Thymus (tissue), 11 donors: ENCODE results near the gene SSBP2. TPM values are rescaled to one million over a fixed set of nuclear protein-coding genes. Genes with fewer than 3 reads are reported as not detected.
"Not testable (repeated sequence)": the region's sequence is repeated elsewhere in the genome, so short reads cannot be mapped to it uniquely, and the experiment has no call there.

ENCODE experiments used
- DNase-seq, 9 donors: peaks; one replicate each; pipeline ENCODE4 v3.0.0-alpha.2; 2013; ENCODE audit warnings: low spot score in 9 of 9, low read depth in 6 of 9, missing footprints in 1 of 9
- H3K27ac ChIP-seq, 2 donors: one replicate each; pipeline ENCODE4 v1.5.1; 2013; ENCODE audit warnings: control low read depth in 1 of 2, low read depth in 1 of 2, low read length in 1 of 2, mild to moderate bottlenecking in 1 of 2, moderate library complexity in 1 of 2
- H3K27me3 ChIP-seq, 2 donors: one replicate each; pipeline ENCODE4 v1.5.1; 2013; ENCODE audit warnings: low read length in 1 of 2; ENCODE audit not compliant: control insufficient read depth in 2 of 2, insufficient read depth in 1 of 2
- H3K36me3 ChIP-seq, 2 donors: one replicate each; pipeline ENCODE4 v1.5.1; 2013; ENCODE audit warnings: low read length in 1 of 2, mild to moderate bottlenecking in 1 of 2, moderate library complexity in 1 of 2; ENCODE audit not compliant: control insufficient read depth in 2 of 2, insufficient read depth in 2 of 2
- H3K4me1 ChIP-seq, 2 donors: one replicate each; pipeline ENCODE4 v1.5.1; 2013; ENCODE audit warnings: low read length in 2 of 2; ENCODE audit not compliant: control insufficient read depth in 2 of 2, insufficient read depth in 2 of 2
- H3K4me3 ChIP-seq, 2 donors: one replicate each; pipeline ENCODE4 v1.5.1; 2013; ENCODE audit warnings: low read length in 2 of 2, control low read depth in 1 of 2, mild to moderate bottlenecking in 1 of 2
- H3K9me3 ChIP-seq, 2 donors: one replicate each; pipeline ENCODE4 v1.5.1; 2013; ENCODE audit warnings: low read length in 1 of 2, mild to moderate bottlenecking in 1 of 2; ENCODE audit not compliant: control insufficient read depth in 2 of 2, insufficient read depth in 1 of 2
- WGBS: extraction: QIAGEN DNeasy Blood & Tissue Kit; methylation state at CpG from one replicate; pipeline ENCODE4 v1.1.7; 2013; 5-methylcytosine and 5-hydroxymethylcytosine counted together
- polyA plus RNA-seq: library from polyadenylated mRNA; stranded (reverse); fragments of 200-250 nt; gene quantifications from one replicate; pipeline ENCODE4 v1.2.3, GENCODE V29; 2013
- total RNA-seq: library from RNA; stranded (reverse); fragments of 120-200 nt; gene quantifications from one replicate; pipeline ENCODE4 v1.2.4, GENCODE V29; 2013
- donor health status: healthy.

Gene SSBP2
- total and polyA plus RNA-seq, 2 donors, result 61.1 to 125 TPM

DNA sequence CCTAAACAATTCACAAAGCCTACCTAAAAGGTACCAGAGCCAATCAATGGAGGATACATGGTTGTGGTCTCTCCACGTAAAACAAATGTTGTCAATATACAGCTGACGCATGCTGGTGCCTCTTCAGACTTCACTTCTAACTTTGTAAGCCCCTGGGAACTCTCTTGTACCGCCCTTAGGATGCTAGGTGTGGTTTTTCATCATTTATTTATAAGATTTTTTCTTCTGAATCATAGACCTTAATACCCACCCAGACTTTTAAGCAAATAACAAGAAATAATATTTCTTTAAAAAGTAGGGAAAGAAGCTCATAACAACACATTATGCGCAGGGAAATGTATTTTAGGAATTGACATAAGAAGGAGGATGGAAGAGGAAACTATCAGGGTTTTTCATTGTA, 33.0 kb downstream of the SSBP2 start:
- Histone ChIP-seq H3K4me1 (peaks cover 22 to 24% of the 10 kb centered on the region in 2 donors), H3K27me3 (no peaks in the 10 kb centered on the region), H3K27ac (peak overlapping the region in 1 of 2 donors; percentile 4), H3K9me3 (no peaks in the 10 kb centered on the region), H3K36me3 (peaks cover 0 to 15% of the 10 kb centered on the region in 2 donors), H3K4me3 (no peak overlapping the region)
- 93% methylated on average over 4 of the region's 4 CpGs for WGBS
- DNase-seq, result no peak

DNA sequence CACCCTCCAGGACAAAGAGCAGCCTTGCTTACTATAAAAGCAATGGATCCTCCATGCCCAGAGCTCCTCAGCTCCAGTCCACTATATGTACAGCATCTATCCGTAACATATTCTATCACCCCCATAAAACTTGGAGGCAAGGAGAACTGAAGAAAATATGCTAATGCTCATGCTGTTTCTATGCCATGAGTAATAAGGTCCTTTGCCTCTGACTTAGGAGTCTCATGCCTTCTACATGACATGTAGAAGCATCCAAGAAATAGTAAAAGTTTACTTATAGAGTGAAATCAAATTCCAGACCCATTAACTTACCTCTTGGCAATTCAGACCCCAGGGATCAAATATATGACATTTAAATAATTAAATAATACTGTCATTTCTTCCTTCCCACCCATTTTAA, 33.7 kb downstream of the SSBP2 start:
- Histone ChIP-seq H3K4me3 (no peak overlapping the region), H3K4me1 (peaks cover 22 to 24% of the 10 kb centered on the region in 2 donors), H3K27me3 (no peaks in the 10 kb centered on the region), H3K36me3 (peaks cover 0 to 15% of the 10 kb centered on the region in 2 donors), H3K9me3 (no peaks in the 10 kb centered on the region), H3K27ac (no peak overlapping the region)
- 100% methylated on average over 1 of the region's 1 CpG for WGBS
- DNase-seq, result no peak

DNA sequence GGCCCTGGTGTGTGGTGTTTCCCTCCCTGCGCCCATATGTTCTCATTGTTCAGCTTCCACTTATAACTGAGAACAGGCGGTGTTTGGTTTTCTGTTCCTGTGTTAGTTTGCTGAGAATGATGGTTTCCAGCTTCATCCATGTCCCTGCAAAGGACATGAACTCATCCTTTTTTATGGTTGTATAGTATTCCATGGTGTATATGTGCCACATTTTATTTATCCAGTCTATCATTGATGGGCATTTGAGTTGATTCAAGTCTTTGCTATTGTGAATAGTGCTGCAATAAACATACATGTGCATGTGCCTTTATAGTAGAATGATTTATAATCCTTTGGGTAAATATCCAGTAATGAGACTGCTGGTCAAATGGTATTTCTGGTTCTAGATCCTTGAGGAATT, 36.8 kb downstream of the SSBP2 start:
- DNase-seq, H3K27me3 ChIP-seq, H3K4me3 ChIP-seq, H3K27ac ChIP-seq, H3K9me3 ChIP-seq: not testable (repeated sequence)
- peaks cover 0 to 13% of the 10 kb centered on the region in 2 donors for H3K36me3 ChIP-seq
- H3K4me1 ChIP-seq, result peaks cover 5 to 12% of the 10 kb centered on the region in 2 donors
- whole genome bisulfite sequencing, result 72% methylated on average over 2 of the region's 2 CpGs

DNA sequence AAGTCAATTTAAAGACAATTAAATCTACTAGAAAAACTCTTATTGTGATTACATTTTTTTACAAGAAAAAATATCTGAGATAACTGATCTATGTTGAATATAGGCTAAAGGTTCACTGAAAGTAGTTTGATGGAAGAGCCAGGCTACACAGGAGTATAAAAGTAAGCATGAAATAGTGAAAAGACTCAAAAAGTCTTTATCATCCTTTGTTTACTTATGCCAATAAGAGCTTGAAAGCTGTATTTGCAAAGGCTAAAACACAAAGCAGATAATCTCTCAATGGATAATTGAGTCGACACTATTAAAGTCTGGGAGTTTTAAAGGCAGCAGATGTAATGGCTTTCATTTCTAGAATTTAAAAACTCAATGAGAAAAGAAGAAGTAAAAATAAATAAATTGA, 42.0 kb downstream of the SSBP2 start:
- H3K27me3 ChIP-seq, result no peaks in the 10 kb centered on the region
- WGBS, result 98% methylated on average over 1 of the region's 1 CpG
- no peak overlapping the region for H3K27ac ChIP-seq
- H3K9me3 ChIP-seq, result no peaks in the 10 kb centered on the region
- H3K4me1 ChIP-seq, result no peaks in the 10 kb centered on the region
- DNase-seq, result no peak
- H3K4me3 ChIP-seq, result no peak overlapping the region
- peaks cover 0 to 28% of the 10 kb centered on the region in 2 donors for H3K36me3 ChIP-seq

DNA sequence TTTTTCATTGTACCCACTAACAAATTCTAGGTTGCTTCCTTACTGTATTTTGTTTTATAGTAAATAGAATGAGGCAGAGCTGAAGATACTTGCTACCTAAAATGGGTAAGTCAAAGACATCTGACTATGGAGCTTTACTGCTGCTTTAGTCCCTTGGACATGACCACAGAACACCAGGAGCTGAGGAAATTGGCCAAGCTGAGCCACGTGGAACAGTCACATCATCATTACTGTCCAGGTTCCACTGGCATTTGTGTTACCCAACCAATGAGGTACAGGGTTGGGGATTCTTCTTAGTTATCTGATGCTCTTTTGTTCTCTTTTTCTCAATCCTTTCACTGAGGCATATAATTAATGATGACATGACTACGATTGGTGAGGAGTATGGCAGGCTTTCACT, 47.1 kb downstream of the SSBP2 start:
- no peak overlapping the region for H3K4me3 ChIP-seq
- no peaks in the 10 kb centered on the region for H3K27me3 ChIP-seq
- no peak for DNase-seq
- 96% methylated on average over 2 of the region's 2 CpGs for WGBS
- no peak overlapping the region for H3K27ac ChIP-seq
- peaks cover 10 to 42% of the 10 kb centered on the region in 2 donors for H3K36me3 ChIP-seq
- H3K9me3 ChIP-seq, result peaks cover 1 to 4% of the 10 kb centered on the region in 2 donors
- no peaks in the 10 kb centered on the region for H3K4me1 ChIP-seq

DNA sequence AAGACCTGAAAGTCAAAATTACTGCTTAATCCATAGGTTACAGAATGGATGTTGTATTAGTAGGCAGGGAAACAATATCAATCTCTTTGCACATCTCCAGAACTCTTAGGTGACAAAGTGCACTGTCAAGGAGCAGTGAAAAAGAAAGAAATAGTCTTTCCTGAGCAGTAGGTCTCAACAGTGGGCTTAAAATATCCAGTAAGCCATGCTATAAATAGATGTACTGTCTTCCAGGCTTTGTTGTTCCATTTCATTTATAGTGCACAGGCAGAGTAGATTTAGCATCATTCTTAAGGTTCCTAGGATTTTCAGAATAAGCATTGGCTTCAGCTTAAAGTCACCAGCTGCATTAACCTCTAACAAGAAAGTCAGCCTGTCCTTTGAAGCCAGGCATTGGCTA, 50.7 kb downstream of the SSBP2 start:
- H3K36me3 ChIP-seq, result peaks cover 10 to 34% of the 10 kb centered on the region in 2 donors
- no peak for DNase-seq
- no peaks in the 10 kb centered on the region for H3K4me1 ChIP-seq
- H3K27ac ChIP-seq, result no peak overlapping the region
- no peak overlapping the region for H3K4me3 ChIP-seq
- no peaks in the 10 kb centered on the region for H3K27me3 ChIP-seq
- peaks cover 1 to 4% of the 10 kb centered on the region in 2 donors for H3K9me3 ChIP-seq

DNA sequence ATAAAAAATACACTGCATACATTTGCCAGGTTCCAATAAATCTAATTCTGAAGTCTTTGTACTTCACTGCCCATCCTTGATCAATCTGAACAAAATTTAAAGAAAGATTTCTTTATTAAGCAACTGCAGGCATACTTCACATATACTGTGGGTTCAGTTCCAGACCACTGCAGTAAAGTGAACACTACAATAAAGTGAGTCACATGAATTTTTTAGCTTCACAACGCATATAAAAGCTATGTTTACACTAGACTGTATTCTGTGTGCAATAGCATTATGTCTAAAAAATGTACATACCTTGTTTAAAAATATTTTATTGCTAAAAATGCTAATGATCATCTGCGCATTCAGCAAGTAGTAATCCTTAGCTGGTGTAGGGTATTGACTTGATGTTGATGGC, 52.1 kb downstream of the SSBP2 start:
- Histone ChIP-seq H3K27ac (no peak overlapping the region), H3K27me3 (no peaks in the 10 kb centered on the region), H3K36me3 (peaks cover 10 to 42% of the 10 kb centered on the region in 2 donors), H3K4me1 (peaks cover 0 to 3% of the 10 kb centered on the region in 2 donors), H3K4me3 (no peak overlapping the region), H3K9me3 (peaks cover 1 to 4% of the 10 kb centered on the region in 2 donors)
- no peak for DNase-seq
- WGBS, result 98% methylated on average over 2 of the region's 2 CpGs

DNA sequence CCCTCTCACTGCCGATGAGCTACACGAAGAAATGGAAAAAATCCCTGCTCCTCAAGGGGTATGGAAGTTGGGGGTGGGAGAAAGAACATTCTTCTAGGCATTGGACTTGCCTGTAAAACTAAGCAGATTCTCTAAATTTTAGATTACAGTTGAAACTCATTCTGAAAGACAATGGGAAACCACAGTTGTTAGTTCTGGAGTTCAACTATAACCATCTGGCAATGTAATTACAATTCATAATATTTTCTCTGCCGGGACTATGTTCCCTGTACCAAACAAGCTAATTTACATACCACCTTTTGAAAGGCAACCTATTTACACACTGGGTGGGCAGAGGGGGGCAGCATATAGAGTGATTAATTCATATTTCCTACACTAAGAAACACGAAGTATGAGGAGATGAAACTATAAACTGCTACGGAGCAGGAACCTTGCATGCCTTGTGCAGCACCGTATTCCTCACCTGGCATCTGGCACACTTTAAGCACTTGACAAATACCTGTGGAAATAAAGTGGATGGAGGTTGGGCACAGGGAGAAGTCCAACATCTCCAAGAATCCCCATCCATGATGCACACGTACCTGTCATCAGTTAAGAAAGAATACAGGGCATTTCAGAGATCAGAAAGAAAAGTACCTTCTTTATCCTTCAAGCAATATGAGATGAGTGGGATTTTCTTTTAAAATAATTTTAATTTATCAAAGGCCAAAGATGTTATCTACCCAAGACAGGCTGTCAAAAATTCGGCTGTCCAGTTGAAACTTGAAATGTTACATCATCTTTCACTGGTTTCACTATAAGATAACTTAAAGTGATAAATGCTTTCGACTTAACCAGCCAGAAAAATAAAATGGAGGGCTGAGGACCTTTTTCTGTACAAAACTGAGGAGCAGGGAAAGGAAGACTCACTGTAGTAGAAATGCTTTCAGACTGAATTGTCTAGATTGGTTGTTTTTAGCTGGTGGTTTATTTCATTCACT, 54.2 kb downstream of the SSBP2 start:
- Histone ChIP-seq H3K36me3 (peaks cover 10 to 44% of the 10 kb centered on the region in 2 donors), H3K4me1 (peaks cover 0 to 3% of the 10 kb centered on the region in 2 donors), H3K9me3 (peaks cover 1 to 4% of the 10 kb centered on the region in 2 donors), H3K27ac (no peak overlapping the region), H3K4me3 (no peak overlapping the region), H3K27me3 (no peaks in the 10 kb centered on the region)
- 89% methylated on average over 9 of the region's 9 CpGs for WGBS
- DNase-seq, result no peak

DNA sequence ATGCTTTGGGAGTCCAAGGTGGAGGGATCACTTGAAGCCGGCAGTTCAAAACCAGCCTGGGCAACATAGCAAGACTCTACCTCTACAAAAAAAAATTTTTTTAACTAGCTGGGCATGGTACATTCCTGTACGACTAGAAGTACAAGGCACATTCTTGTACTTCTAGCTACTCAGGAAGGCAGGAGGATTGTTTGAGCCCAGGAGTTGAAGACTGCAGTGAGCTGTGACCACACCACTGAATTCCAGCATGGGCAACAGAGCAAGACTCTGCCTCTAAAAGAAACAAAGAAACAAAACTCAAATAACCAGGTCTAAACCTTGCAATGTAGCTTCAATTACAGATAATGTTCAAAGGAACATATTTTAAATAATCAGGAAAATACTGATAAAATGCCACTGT, 56.2 kb downstream of the SSBP2 start:
- no peaks in the 10 kb centered on the region for H3K27me3 ChIP-seq
- peaks cover 0 to 3% of the 10 kb centered on the region in 2 donors for H3K4me1 ChIP-seq
- H3K9me3 ChIP-seq, result no peaks in the 10 kb centered on the region
- H3K27ac ChIP-seq, result no peak overlapping the region
- no peak overlapping the region for H3K4me3 ChIP-seq
- H3K36me3 ChIP-seq, result peaks cover 4 to 33% of the 10 kb centered on the region in 2 donors
- no peak for DNase-seq
- 94% methylated on average over 2 of the region's 2 CpGs for WGBS
